HS-27A (cell line): ENCODE measurements around the gene ADGRA3.

Source experiments
- DNase-seq: peaks from one replicate; pipeline ENCODE4 v3.0.0-alpha.2; 2012; ENCODE audit warnings: low read depth, missing footprints

Gene ADGRA3

DNA sequence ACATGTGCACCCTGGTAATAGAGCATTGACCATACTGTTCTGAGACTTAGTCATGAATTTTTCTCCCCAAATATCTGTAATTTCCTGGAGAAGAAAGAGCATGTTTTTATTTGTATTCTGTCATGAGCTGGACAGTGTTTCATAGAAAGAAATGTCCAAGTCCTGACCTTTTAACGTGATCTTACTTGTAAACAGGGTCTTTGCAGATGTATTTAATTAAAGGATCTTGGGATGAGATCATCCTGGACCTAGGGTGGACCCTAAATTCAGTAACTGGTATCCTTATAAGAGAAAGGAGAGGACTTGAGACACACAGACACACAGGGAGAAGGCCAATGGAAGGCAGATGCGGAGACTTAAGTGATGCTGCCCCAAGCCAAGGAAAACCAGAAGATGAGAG lies 3.6 kb downstream of the ADGRA3 start:
- DNase-seq: no peak

DNA sequence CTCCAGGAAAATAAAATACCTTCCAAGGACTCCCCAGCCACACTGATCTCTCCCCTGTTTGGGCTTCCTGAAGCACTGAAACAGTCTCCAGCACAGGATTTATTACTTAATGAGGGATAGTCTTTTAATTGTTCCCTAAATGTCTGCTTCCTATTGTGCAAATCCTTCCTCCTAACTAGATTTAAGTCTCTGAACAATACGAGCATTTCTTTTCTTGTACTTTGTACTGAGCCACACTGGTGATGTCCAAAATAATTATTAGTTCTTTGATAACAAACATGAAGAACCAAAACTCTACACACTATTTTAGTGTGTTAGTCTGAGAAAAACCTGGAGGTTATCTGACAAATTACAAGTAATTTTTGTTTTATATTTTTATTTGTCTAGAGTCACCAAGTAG lies 5.1 kb downstream of the ADGRA3 start:
- DNase-seq: no peak

DNA sequence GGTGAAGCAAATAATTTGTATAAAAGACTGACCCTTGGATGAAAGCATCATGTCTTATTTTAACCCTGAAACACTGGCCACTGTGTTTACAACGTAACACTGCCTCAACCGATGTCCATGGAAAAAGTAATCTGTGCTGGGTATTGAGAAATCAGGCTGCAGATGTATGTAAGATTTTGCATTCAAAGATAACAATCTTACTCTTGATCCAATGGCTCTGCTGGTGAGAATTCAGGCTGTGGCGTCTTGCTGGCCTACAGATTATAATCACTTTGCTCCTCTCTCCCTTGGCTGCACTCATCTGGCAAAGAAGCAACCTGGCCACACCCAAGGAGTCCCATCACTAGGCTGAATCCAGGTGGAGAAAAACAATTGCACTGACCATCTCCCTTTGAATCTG lies 7.5 kb downstream of the ADGRA3 start:
- no peak for DNase-seq

DNA sequence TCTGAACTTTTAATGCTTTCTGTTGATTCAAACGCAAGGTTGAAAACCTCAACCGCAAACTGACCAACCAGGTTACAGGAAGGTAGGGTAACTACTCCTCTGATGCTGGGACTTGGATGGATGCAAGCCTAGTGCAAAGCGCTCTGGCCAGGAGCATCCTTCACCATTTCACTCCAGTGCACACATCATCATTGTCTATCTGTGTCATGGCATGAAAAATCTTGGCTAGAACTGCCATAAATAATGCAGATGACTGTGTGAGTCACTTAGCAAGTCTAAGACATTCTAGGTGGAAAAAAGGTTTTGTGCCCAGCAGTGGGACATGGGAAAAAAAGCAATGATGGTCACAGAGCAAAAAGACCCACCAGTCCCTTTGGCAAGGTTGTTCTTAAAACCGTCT lies 10.9 kb downstream of the ADGRA3 start:
- DNase-seq: no peak

DNA sequence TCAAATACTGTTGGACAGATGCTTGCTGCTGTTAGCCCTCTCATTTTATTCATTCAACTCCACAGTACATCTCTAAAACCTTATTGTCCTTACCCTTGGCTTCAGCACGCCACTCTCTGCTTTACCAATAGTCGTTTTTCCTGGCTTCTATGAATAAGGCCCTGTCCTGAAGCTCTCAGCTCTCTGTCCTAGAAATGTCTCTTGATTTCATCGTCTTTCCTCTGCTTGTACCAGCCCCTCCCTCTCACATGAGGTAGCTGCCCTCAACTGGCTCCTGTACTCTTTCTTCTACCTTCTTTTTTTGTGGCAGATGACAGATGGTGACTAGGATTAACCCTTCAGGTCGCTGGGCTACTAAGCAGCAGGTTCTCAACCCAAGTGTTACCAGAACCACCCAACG lies 11.4 kb downstream of the ADGRA3 start:
- DNase-seq: no peak

DNA sequence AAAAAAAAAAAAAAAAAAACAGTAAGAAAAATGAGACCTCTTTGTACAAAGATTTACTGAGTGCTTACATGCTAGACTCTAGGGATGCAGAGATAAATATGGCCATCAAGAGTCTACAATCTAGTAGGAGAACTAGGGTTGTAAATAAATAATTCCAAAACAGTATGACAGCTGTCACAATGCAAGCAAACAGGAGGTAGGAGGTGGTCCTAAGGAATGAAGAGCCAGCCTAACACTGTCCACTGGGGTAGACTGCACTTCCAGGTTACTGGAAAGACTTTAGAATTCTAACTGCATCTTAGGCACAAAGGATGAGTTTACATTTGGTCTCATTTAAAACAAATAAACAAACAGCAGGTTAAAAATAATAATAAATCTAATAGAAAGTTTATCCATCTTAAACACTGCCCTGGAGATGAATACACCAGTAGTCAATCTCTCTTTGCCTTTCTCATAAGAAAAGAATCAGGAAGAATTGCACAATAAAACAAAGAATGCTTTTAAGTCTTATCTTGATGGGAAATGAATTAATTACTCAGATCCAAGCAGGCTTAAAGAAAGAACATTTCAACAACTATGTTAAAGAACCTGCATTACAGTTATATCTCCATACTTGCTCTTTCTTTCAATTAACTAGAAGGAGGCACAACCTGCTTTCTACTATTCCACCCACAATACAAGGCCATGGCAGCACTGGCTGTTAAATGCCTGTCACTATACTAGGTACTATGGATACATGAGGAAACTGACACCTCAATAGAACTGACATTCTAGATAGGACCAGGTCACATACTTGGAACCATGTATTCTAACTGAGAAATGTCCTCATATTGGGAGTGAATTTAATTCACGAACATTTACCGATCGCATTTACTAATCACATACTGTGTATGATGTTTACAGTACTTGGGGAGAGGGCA lies 12.7 kb downstream of the ADGRA3 start:
- DNase-seq: no peak

DNA sequence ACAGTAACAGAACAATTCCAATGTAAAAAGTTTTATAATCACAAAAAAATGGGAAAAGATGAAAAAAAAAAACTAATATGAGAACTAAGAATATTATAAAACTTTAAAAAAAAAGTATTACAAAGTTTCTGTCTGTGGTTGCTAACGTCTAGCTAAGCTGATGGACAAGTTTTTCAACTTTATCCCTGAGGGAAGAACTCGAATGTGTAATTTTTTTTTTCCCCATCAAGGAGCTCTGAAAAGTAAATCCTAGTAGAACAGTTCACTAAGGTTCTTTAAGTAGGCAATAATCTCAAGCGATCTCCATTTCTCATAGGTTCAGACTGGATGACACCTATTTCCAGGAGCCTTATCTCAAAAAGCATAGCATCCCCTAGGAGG lies 14.2 kb downstream of the ADGRA3 start:
- DNase-seq: no peak

DNA sequence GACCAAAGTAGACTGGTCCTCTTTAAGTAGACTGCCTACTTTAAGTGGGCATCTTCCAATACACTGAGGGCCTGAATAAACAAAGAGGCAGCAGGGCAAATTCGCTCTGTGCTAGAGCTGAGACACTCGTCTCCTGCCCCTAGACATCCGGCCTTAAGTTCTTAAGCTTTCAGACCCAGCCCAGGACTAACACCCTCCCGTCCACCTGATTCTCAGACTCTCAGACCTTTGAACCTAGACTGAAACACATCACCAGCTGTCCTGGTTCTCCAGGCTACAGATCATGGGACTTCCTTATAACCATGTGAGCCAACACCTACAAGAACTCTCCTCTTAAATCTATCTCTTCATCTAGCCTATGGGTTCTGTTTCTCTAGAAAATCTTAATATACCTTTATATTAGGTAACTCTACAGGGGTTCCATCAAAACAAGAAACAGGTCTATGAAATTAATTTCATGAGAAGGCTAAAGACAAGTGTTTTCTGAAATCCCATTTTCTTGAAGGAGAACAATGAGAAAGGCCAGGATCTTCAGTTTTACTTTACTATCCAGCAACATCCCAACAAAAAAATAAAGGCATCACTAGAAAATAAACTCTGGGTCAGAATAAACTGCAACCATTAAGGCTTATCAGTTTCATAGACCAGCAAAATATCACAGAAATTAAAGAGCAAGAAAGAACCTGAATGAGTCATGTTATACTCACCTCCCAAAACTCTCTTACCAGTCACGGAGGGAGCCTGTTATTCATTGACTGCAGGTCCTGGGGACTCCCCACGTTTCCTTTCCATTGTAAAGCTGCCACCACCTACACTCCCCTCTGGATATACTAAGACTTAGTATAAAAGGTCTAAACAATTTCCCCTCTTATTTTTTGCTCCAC lies 14.8 kb downstream of the ADGRA3 start:
- no peak for DNase-seq

DNA sequence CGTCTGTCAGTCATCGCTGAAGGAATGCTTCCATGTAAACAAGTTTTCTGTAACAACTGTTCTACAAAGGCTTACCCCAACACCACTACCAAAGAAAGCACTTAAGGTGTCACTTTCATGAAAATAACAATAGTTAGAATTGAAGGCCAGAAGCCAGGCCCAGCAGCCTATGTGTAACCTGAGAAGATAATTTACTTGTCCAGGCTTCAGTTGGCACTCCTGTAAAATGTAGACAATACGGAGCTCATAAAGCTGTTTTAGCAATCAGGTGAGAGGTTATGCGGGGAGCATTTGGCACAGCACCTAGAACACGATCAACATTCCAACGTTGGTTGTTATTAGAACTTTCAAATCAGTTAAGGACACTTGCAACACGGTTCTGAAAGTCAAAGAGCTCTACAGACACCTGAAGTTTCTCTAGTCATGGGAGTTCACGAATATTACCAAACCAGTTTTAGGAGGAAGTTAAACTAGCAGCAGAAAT lies 15.7 kb downstream of the ADGRA3 start:
- DNase-seq: no peak

DNA sequence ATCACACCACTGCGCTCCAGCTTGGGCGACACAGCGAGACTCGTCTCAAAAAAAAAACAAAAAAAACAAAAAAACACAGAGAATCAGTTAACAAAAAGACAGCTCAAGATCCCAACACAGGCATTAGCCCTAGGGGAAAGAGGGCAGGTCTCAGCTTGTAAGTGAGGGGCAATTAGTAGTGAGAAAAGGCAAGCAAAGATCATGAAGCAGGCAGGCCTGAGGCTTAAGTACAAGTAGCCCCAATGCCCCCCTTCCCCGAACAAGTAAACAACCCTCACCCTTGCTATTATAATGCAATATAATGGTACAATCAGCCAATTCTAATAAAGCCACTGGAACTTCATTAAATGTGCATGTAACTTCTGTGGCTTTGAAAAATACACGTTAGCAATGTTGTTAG lies 17.0 kb downstream of the ADGRA3 start:
- DNase-seq: no peak

DNA sequence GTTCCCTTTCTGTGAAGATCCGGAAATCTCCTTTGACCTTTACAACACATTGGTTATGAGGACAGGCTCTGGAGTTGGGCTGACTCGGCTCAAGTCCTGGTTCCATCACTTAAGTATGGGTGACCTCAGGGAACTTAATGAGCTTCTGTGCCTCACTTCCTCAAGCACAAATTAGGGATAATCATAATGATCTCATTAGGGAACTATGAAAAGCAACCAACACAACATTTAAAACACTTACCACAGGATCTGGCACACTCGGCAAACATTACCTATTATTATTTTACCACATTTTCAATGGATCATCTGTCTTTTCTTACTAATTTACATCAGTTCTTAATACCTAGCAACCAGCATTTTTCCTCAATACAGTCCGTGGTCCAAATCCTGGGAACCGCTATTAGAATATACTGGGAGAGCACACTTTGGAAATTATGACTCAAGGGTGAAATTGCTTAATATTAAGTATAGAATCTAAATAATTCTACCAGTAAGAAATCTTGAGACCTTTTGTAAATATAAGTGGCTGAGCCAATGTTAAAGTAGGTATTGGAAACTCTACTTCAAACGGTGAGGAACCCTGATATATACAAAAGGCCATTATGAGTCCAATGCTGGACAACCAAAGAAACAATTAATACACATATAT lies 19.6 kb downstream of the ADGRA3 start:
- DNase-seq: no peak

DNA sequence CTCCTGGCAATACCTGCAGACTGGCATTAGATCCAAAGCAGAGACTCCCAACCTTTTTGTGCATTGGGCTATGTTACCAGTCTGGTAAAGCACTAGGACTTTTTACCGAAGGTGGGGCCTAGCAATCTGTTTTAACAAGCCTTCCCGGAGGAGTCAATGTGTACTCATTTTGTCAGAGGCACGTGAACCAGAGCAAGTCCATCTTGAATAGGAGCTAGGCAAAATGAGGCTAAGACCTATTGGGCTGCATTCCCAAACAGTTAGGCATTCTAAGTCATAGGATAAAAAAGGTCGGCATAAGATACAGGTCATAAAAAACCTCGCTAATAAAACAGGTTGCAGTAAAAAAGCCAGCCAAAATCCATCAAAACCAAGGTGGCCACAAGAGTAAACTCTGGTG lies 22.3 kb downstream of the ADGRA3 start:
- no peak for DNase-seq

DNA sequence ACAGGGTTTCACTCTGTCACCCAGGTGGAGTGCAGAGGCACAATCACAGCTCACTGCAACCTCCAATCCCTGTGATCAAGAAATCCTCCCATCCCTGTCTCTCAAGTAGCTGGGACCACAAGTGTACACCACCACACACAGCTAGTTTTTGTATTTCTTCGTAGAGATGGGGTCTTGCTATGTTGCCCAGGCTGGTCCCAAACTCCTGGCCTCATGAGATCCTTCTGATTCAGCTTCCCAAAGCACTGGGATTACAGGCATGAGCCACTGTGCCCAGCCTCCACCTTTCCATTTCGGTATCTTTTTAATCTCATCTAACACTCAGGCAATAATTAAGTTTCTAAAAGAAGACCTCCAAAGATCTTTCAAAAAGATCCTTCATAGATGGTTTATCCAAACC lies 22.9 kb downstream of the ADGRA3 start:
- no peak for DNase-seq

DNA sequence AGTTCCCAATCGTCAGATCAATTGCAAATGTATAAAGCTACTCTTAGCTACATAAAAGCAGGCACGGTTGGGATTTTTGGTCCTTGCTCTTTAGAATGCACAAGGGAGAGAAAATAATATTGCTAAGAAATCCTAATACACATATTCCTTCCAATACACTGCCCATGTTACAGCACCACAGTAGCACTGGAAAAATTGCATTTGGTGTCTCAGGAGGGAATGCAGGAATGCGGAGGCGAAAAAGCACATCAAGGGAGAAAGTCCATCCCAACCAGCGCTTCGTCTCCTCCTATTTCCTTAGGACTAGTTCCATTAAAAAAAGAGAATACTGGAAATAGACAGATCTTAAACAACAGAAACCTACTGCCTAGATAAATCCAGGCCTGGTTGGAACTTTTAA lies 23.9 kb downstream of the ADGRA3 start:
- no peak for DNase-seq

DNA sequence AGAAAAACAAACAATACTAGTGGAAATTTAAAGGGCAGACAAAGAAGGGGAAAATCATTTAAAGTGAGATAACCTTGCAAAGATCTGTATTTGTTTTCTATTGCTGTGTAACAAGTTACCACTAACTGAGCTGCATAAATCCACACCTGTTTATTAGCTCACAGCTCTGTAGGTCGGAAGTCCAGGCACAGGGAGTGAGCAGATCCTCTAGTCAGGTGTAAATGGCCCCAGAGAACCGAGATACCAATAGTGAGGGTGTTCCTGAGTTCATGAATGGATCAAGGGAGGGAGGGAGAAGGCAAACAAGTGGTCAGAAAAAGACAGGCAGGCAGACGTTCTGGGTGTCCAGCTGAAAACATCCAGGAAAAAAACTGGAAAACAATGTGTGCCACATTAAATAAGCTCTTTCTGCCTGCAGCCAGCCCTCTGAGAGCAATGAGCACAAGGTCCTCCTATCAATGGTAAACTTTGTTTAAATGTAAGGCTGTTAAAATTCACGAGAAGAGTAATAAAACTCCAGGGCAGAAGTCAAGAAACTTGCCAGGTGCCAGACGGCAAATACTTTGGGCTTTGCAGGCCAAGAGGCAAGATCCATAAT lies 25.0 kb downstream of the ADGRA3 start:
- no peak for DNase-seq

DNA sequence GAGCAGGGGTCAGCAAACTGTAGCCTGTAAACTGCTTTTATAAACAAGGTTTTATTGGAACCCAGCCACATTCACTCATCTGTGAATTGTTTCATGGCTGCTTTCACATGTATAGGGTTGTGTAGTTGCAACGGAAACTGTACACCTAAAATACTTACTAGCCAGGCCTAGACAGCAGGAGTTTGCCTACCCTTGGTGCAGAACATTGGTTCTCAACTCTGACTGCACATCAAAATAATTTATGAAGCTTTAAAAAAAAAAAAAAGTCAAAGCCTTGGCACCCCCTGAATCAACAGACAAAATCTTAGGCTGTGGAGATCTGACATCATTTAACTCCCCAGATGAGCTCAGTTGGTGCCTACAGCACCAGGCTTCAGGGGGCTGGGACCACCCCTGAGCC lies 27.8 kb downstream of the ADGRA3 start:
- DNase-seq: no peak

DNA sequence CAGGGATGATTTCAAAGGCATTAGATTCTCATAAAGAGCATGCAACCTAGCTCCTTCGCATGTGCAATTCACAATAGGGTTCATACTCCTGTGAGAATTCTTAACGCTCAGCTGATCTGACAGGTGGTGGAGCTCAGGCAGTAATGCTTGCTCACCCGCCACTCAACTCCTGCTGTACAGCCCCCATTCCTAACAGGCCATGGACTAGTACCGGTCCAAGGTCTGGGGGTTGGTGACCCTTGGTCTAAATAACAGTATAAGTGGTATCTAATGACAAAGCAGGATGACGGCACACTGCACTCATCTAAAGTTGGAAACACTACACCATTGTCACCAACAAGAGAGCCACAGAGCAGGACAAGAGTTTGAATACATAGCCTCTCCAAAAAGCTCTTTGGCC lies 28.5 kb downstream of the ADGRA3 start:
- no peak for DNase-seq

DNA sequence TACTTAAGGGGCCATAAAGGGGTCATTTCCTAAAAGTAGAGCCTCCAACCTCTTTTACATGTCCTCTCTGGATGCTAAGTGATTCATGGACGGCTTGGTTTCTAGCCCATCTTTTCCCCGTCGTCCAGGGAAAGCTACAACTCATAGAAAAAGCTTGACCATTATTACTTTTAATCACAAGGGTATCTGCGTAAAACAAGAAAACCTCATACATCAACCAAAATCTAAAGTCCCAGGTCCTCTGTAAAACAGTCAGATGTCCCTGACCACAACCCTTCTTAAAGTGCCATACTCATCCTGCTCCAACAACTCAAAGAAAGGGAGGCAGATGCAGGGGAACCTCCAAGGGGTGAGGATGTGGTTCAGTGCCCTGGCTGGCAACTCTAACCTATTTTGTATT lies 29.6 kb downstream of the ADGRA3 start:
- no peak for DNase-seq

DNA sequence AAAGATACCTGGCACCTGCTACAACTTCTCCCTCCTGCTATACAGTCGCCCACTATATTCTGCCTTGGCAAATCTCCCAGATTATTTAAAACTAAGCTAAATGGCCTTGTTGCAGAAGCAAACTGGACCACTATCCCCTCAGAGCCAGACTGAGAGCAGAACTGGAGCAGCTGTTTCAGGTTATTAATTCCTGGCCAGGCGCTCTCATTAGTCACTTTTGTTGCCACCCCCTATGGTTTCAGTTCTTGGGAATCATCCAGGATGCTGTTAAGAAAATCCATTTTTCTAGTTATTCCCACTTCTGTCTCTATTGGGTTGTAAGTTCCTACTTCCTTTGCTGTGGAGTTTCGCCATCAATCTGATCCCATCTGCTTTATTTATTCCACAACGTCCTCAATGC lies 30.1 kb downstream of the ADGRA3 start:
- no peak for DNase-seq

DNA sequence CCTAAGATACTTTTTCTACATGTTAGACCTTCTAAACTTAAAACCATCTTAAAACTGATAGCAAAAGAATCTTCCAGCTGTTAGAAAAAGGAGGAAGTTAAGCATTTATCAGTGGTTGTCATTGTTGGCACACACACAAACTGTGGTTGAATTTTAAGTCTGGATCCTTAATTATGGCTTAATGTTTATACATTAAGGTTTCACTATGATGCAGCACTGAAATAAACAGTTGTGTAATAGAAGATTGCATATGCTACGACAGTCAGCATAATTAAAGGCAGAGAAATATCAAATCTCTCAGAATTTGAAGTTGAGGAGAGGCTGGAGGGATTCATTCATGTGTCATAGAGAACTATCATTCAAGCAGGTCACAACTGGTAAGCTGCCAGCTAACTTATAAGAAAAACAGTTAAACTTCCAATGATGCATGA lies 32.3 kb downstream of the ADGRA3 start:
- peak; percentile 17 for DNase-seq

DNA sequence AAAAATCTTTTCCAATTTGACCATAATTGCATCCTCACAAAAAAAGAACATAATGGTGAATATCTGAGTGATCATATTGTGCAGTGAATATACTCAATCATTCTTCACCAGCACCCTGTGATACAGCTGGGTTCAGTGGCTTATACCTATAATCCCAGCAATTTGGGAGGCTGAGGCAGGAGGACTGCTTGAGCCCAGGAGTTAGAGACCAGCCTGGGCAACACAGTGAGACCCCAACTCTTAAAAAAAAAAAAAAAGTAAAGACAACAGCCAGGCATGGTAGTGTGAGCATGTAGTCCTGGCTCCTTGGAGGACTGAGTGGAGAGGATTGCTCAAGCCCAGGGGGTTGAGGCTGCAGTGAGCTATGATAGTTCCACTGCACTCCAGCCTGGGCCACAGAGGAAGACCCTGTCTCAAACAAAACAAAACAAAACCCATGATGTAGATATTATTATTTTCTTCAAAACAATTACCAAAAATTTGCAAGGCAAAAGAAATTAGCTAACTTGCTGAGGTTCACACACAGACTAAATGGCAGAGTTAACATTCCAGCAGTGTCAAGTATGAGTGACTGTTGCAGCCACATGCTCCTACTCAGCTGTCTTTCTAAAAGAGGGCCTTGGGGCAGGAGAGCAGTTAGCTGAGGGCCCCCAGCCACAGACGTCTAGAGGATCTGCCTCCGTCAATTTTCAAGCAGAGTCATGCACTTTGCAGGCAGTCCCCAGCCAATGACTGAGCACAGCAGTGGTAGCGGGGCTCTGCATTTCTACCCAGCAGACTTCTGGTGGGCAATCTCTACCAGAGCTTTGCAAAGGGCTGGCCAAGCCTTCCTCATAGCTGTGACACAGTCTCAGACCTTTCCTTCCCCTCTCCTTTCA lies 33.4 kb downstream of the ADGRA3 start:
- DNase-seq: no peak
